ENCODE results near the gene HOXD1. TPM values are rescaled to one million over a fixed set of nuclear protein-coding genes. Genes with fewer than 3 reads are reported as not detected.

The HOXD1 gene
- total and polyA plus RNA-seq, 2 of the 4 experiments (the other 2 are of a cell fraction): not detected

GRCh38 chr2:176157499-176158185, 30.8 kb upstream of the HOXD1 start:
- TF ChIP-seq ELK1 (IDR thresholded peaks at IDR 0.05; ENCODE audit: borderline replicate concordance, low read depth, low read length): no peak
- no peak for TF ChIP-seq CHD1 (IDR thresholded peaks at IDR 0.05; ENCODE audit: low read depth, low read length)
- TF ChIP-seq RCOR1 (IDR thresholded peaks at IDR 0.05; ENCODE audit: insufficient replicate concordance, low read length): no peak
- TF ChIP-seq MAZ (IDR thresholded peaks at IDR 0.05; ENCODE audit: borderline replicate concordance, low read depth, low read length): no peak
- no peak for TF ChIP-seq MAFK (IDR thresholded peaks at IDR 0.05; ENCODE audit: low read depth, low read length)
- no peak for TF ChIP-seq CEBPB (IDR thresholded peaks at IDR 0.05; ENCODE audit: low read depth, low read length)
- TF ChIP-seq USF2 (IDR thresholded peaks at IDR 0.05; ENCODE audit: low read depth, low read length): no peak
- no peak for TF ChIP-seq NFE2L2 (IDR thresholded peaks at IDR 0.05; ENCODE audit: low read depth, low read length)
- TF ChIP-seq SMC3 (IDR thresholded peaks at IDR 0.05; ENCODE audit: low read depth, low read length): no peak
- TF ChIP-seq BHLHE40 (IDR thresholded peaks at IDR 0.05; ENCODE audit: low read depth, low read length): no peak
- TF ChIP-seq POLR2A (IDR thresholded peaks at IDR 0.05; ENCODE audit: low read depth, low read length): no peak
- TF ChIP-seq RFX5 (IDR thresholded peaks at IDR 0.05; ENCODE audit: low read depth, low read length): no peak
- no peak for TF ChIP-seq FOS (IDR thresholded peaks at IDR 0.05; ENCODE audit: low read depth, low read length)
- no peak for TF ChIP-seq MXI1 (IDR thresholded peaks at IDR 0.05; ENCODE audit: borderline replicate concordance, low read depth, low read length)
- no peak for TF ChIP-seq CTCF (conservative IDR thresholded peaks at IDR 0.05; ENCODE audit: low read depth, low read length)
- no peak for TF ChIP-seq RAD21 (IDR thresholded peaks at IDR 0.05; ENCODE audit: low read length)
- Histone ChIP-seq H3K4me3 (ENCODE audit: insufficient read depth, low read depth, low read length) (no peak overlapping the region), H3K9ac (ENCODE audit: low read depth, low read length) (no peak overlapping the region), H2BK120ac (ENCODE audit: low read depth, low read length) (no peak overlapping the region), H2AK5ac (ENCODE audit: low read depth, low read length) (no peak overlapping the region), H3K27me3 (ENCODE audit: control insufficient read depth, insufficient read depth, low read length) (peaks cover 93% of the 10 kb centered on the region), H3K23ac (ENCODE audit: low read depth, low read length) (no peak overlapping the region), H3K9me1 (ENCODE audit: insufficient read depth, low read length) (no peaks in the 10 kb centered on the region), H2BK20ac (ENCODE audit: low read depth, low read length) (no peak overlapping the region), H3K4me1 (ENCODE audit: control insufficient read depth, insufficient read depth, low read length) (no peaks in the 10 kb centered on the region), H3K36me3 (ENCODE audit: control insufficient read depth, insufficient read depth, low read length) (no peaks in the 10 kb centered on the region), H3K18ac (ENCODE audit: low read depth, low read length) (no peak overlapping the region), H4K5ac (ENCODE audit: low read depth, low read length) (no peak overlapping the region), H3K79me1 (ENCODE audit: low read depth in 1 of 2, low read length in 2 of 2) (no peaks in the 10 kb centered on the region), H3K4me2 (ENCODE audit: low read depth, low read length) (no peak overlapping the region; the same call in 1 of the 2 replicates), H2BK15ac (ENCODE audit: low read depth, low read length) (no peak overlapping the region), H3K27ac (ENCODE audit: insufficient read depth, low read length) (no peak overlapping the region), H3K4ac (ENCODE audit: low read depth, low read length) (no peak overlapping the region), H2AFZ (replicated peaks; ENCODE audit: low read length, poor library complexity) (no peak overlapping the region), H4K20me1 (ENCODE audit: insufficient read depth, low read length) (no peaks in the 10 kb centered on the region), H2BK5ac (ENCODE audit: low read depth, low read length, poor library complexity, severe bottlenecking) (no peak overlapping the region), H2AK9ac (replicated peaks; ENCODE audit: low read depth, low read length, poor library complexity) (no peak overlapping the region), H3K56ac (ENCODE audit: extremely low read depth, insufficient read depth, low read length) (no peak overlapping the region), H4K91ac (ENCODE audit: insufficient read depth, low read depth, low read length) (no peak overlapping the region), H3K9me3 (ENCODE audit: control insufficient read depth, insufficient read depth, low read length) (peaks cover 17% of the 10 kb centered on the region), H3K14ac (replicated peaks; ENCODE audit: low read depth, low read length) (no peak overlapping the region), H4K8ac (ENCODE audit: low read depth in 2 of 2, low read length in 2 of 2) (no peak overlapping the region)
- 3% methylated on average over 16 of the region's 43 CpGs; no CpG with 5 or more reads in 1 of the 2 experiments for WGBS, 2 experiments (ENCODE audit: extremely low coverage in 2 of 2, insufficient read length in 1 of 2)
- in situ Hi-C loops (cut with MboI; ENCODE audit: low sequenced_read_pairs) (no loop called here), intact Hi-C loops (cut with micrococcal nuclease) (no loop called here), dilution Hi-C loops (cut with HindIII; ENCODE audit: low sequenced_read_pairs, unreplicated experiment) (no loop called here)
- no TSS peak for BruUV-seq (replicated peaks)
- ATAC-seq (ENCODE audit: low read depth): no peak
- no peak for DNase-seq
- CTCF ChIA-PET: interaction anchor here (0.7 kb wide), 1 partner anchor 454 kb away, joined by 3 read pairs; no protein-coding TSS in a partner anchor
- POLR2A ChIA-PET (ENCODE audit: unreplicated experiment): no interaction called here

Data from IMR-90 (cell line).